Osteoblast (primary cell): ENCODE data around the gene PRKAG2. TPM values are rescaled to one million over a fixed set of nuclear protein-coding genes. Genes with fewer than 3 reads are reported as not detected.

Experiments used
- DNase-seq: peaks from one replicate; pipeline ENCODE4 v3.0.0; 2011; ENCODE audit warnings: low spot score, mixed read lengths; ENCODE audit not compliant: insufficient read length; ENCODE audit errors: missing footprints
- H2AFZ ChIP-seq: 2 replicates; pipeline ENCODE4 v1.6.0; 2011; ENCODE audit warnings: mild to moderate bottlenecking, low read length
- H3K27ac ChIP-seq: 2 replicates; pipeline ENCODE4 v1.5.1; 2011; ENCODE audit warnings: mild to moderate bottlenecking, low read depth, low read length, moderate library complexity
- H3K27me3 ChIP-seq: 2 replicates; pipeline ENCODE4 v1.6.0; 2012; ENCODE audit warnings: mild to moderate bottlenecking, control low read depth, inconsistent platforms, low read length, moderate library complexity; ENCODE audit not compliant: insufficient read depth
- H3K36me3 ChIP-seq: 2 replicates; pipeline ENCODE4 v1.5.1; 2011; ENCODE audit warnings: mild to moderate bottlenecking, low read length, control low read depth, moderate library complexity; ENCODE audit not compliant: insufficient read depth
- H3K4me1 ChIP-seq: 2 replicates; pipeline ENCODE4 v1.5.1; 2011; ENCODE audit warnings: mild to moderate bottlenecking, low read length, control low read depth, moderate library complexity; ENCODE audit not compliant: insufficient read depth
- H3K4me2 ChIP-seq: 2 replicates; pipeline ENCODE4 v1.6.0; 2011; ENCODE audit warnings: mild to moderate bottlenecking, low read length; ENCODE audit not compliant: insufficient read depth
- H3K4me3 ChIP-seq: fragments of 200-600 bp; sonication (generic); 3 replicates; pipeline ENCODE4 v1.5.1; 2012; ENCODE audit warnings: mild to moderate bottlenecking, low read length, inconsistent platforms; ENCODE audit not compliant: insufficient read depth
- H3K79me2 ChIP-seq: 2 replicates; pipeline ENCODE4 v1.6.0; 2012; ENCODE audit warnings: mild to moderate bottlenecking, low read length, control low read depth, inconsistent platforms; ENCODE audit not compliant: insufficient read depth
- H3K9me3 ChIP-seq: 2 replicates; pipeline ENCODE4 v1.5.1; 2011; ENCODE audit warnings: low read depth, low read length, control low read depth
- H4K20me1 ChIP-seq: 2 replicates; pipeline ENCODE4 v1.6.0; 2012; ENCODE audit warnings: mild to moderate bottlenecking, low read length, control low read depth; ENCODE audit not compliant: insufficient read depth
- total RNA-seq: library from RNA; depleted of rRNA; stranded (reverse); fragments of >200 nt; gene quantifications from 2 replicates; pipeline ENCODE4 v1.2.3, GENCODE V29; 2012
- TF ChIP-seq, protein P1 (sequence below): IDR thresholded peaks from 2 replicates; pipeline ENCODE4 v1.5.1; 2011; ENCODE audit warnings: mild to moderate bottlenecking, low read depth, low read length, moderate library complexity; ENCODE audit errors: extremely low read depth

The PRKAG2 gene
- total RNA-seq, 1 donor: 20.6 TPM

DNA sequence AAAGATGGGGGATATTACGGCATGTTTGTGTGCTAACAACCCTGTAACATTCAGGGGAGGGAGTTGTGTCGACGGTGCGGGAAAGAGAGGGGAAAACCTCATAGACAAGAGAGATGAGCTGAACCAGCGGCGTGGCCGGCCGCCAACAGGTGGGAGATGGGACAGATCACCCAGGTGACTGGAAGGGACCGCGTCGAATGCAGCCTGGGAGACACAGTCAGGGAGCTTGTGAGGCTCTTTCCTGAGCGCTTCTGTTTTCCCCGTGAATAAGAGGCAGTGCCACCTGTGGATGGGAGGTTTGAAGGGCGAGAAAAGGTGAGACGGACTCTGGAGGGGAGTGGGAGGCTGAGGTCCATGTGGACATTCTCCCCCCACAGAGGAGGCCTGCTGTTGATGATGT lies 9.9 kb upstream of the PRKAG2 start:
- Histone ChIP-seq H4K20me1 (no peaks in the 10 kb centered on the region), H3K79me2 (no peaks in the 10 kb centered on the region), H3K4me3 (no peak overlapping the region), H3K4me2 (no peak overlapping the region), H3K36me3 (no peaks in the 10 kb centered on the region), H3K9me3 (no peaks in the 10 kb centered on the region), H3K27me3 (peaks cover 73% of the 10 kb centered on the region), H3K27ac (no peak overlapping the region), H2AFZ (no peak overlapping the region), H3K4me1 (no peaks in the 10 kb centered on the region)
- peak; percentile 48 for DNase-seq
- TF ChIP-seq, protein P1, sequence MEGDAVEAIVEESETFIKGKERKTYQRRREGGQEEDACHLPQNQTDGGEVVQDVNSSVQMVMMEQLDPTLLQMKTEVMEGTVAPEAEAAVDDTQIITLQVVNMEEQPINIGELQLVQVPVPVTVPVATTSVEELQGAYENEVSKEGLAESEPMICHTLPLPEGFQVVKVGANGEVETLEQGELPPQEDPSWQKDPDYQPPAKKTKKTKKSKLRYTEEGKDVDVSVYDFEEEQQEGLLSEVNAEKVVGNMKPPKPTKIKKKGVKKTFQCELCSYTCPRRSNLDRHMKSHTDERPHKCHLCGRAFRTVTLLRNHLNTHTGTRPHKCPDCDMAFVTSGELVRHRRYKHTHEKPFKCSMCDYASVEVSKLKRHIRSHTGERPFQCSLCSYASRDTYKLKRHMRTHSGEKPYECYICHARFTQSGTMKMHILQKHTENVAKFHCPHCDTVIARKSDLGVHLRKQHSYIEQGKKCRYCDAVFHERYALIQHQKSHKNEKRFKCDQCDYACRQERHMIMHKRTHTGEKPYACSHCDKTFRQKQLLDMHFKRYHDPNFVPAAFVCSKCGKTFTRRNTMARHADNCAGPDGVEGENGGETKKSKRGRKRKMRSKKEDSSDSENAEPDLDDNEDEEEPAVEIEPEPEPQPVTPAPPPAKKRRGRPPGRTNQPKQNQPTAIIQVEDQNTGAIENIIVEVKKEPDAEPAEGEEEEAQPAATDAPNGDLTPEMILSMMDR: no peak

DNA sequence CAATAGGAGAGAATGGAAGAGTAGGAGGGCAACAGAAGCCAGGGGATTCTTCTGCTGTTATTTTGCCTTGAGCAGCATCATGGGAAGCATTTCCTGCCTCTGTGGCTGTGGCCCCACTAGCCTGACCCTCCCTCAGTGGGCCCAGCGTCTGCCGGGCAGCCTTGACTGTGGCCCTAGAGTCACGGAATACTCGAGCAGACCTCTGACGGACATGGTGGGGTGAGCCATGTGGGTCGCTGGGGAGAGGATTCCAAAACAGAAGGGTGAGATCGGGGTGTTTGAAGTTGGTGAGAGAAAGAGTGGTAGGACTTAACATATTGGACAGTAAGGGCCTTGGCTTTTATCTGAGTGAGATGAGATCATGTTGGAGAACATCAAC lies 8.3 kb upstream of the PRKAG2 start:
- Histone ChIP-seq H3K27ac (no peak overlapping the region), H3K27me3 (peaks cover 57% of the 10 kb centered on the region), H3K4me1 (no peaks in the 10 kb centered on the region), H3K36me3 (no peaks in the 10 kb centered on the region), H3K4me3 (no peak overlapping the region), H2AFZ (no peak overlapping the region), H3K79me2 (no peaks in the 10 kb centered on the region), H3K9me3 (no peaks in the 10 kb centered on the region), H3K4me2 (no peak overlapping the region), H4K20me1 (no peaks in the 10 kb centered on the region)
- TF ChIP-seq, protein P1: no peak
- DNase-seq: no peak

DNA sequence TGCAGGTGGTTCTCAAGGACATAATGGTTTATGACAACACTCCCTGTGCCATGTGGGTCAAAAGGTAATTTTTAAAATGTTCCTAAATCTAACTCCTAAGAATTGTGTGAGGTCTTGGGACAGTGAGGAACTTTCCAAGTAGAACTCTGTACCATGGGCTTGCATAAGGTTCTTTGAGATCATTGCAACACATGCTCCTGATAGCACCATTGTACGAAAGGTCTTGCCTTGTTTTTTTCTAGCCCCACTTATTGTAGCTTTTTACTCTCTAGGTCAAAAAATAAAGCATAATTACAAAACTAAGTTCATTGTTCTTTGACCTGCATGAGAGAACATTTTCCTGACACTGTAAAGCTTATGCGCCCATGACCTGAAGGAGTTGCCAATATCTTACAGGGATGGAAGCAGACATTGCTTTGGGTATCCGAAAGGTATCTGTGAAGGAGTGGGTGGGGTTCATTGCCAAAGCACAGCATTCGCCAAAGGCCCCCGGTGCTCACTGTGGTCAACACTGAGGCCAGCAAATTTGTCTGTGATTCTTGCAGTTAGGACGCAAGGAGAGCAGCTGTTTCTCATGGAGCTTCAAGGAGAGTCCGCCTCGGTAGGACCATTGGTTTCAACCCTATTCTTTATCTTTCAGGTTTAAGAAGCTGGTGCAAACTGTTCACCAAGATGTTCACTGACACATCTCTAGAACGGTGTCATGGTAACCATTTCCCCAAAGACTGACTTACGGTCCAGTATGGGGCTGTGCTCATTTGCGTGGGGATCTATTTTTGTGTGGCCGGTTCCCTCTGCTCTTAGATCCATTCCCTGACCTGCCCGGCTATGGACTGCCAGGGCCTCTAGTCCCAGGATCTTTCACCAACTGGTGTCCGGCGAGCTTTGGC lies 7.6 kb upstream of the PRKAG2 start:
- H3K4me1 ChIP-seq: no peaks in the 10 kb centered on the region
- H3K9me3 ChIP-seq: no peaks in the 10 kb centered on the region
- H3K79me2 ChIP-seq: no peaks in the 10 kb centered on the region
- TF ChIP-seq, protein P1: no peak
- no peak overlapping the region for H2AFZ ChIP-seq
- H3K27me3 ChIP-seq: peaks cover 55% of the 10 kb centered on the region
- H3K36me3 ChIP-seq: no peaks in the 10 kb centered on the region
- H4K20me1 ChIP-seq: no peaks in the 10 kb centered on the region
- H3K4me3 ChIP-seq: no peak overlapping the region
- peak; percentile 42 for DNase-seq
- H3K4me2 ChIP-seq: no peak overlapping the region
- no peak overlapping the region for H3K27ac ChIP-seq

DNA sequence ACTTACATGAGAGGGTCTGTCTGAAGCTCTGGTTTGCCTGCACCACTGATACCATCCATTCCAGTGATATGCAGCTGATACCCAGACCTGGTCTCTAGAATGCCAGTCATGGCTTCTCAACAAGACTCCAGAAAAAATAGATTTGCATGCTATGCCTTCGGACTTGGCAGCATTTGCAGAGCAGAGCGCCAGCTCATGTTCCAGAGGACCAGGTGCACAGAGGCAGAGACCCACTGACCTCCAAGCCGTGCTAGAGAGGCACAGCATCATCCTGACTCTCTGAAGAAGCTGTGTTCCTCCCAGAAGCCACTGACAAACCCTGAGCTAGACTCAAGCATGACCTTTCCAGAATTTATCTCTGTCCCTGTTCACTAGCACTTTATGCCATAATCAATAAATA lies 6.9 kb upstream of the PRKAG2 start:
- H3K4me3 ChIP-seq: no peak overlapping the region
- no peak overlapping the region for H2AFZ ChIP-seq
- no peak overlapping the region for H3K4me2 ChIP-seq
- H4K20me1 ChIP-seq: no peaks in the 10 kb centered on the region
- H3K79me2 ChIP-seq: no peaks in the 10 kb centered on the region
- TF ChIP-seq, protein P1: no peak
- H3K4me1 ChIP-seq: no peaks in the 10 kb centered on the region
- peaks cover 60% of the 10 kb centered on the region for H3K27me3 ChIP-seq
- no peak overlapping the region for H3K27ac ChIP-seq
- H3K36me3 ChIP-seq: no peaks in the 10 kb centered on the region
- DNase-seq: peak; percentile 34
- no peaks in the 10 kb centered on the region for H3K9me3 ChIP-seq
